Measurements from ENCODE around the gene IGSF21.

DNA sequence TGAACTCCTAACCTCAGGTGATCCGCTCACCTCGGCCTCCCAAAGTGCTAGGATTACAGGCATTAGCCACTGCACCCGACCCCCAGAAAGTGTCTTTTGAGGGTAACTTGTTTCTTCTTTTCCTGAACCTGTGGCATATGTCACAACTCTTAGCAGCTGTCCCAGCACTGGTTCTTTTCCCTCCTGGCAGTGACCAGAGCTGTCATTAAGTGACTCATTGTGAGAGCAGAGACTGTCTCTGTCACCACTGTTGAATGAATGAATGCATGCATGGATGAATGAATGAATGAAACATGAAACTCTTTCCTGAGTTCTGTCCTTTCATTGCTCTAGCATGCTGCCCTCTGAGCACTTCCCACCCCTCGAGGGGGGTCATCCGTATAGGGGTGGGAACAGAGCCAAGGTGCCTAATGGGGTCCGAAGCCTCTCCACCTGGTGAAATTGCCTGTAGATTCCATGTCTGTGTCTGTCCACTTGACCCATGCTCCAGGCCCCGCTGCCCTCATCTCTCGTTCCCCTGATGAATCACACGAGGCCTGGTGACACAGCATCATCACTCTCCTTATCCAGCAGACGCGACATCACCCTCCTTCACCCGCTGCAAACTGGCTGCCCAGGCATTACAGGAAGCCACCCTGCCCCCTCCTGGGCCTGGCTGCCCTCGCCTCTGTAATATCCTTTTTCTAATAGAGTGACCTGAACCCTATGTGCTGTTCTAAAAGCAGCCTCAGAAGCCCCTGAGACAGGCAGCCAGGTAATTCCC lies 75.0 kb downstream of the IGSF21 start:
- TF ChIP-seq CTCF (IDR thresholded peaks at IDR 0.05) (peak in 1 of 6 experiments; percentile 23), POLR2A (IDR thresholded peaks at IDR 0.05) (no peak)
